ENCODE measurements around the gene CYGB. TPM values are rescaled to one million over a fixed set of nuclear protein-coding genes. Genes with fewer than 3 reads are reported as not detected.

The CYGB gene
- total RNA-seq, 1 donor from 2014 or later = 49.9 TPM

- DNase-seq (ENCODE audit: low read depth) = no peak
- TF ChIP-seq CTCF (conservative IDR thresholded peaks at IDR 0.05; ENCODE audit: low read depth, low read length) = no peak
- H3K4me3 ChIP-seq (ENCODE audit: low read depth, low read length) = no peak overlapping the region
Observed at GRCh38 chr17:76545918-76546555, 8.5 kb upstream of the CYGB start.

- no peak for TF ChIP-seq CTCF (conservative IDR thresholded peaks at IDR 0.05; ENCODE audit: low read depth, low read length)
- no peak for DNase-seq (ENCODE audit: low read depth)
- H3K4me3 ChIP-seq (ENCODE audit: low read depth, low read length) = no peak overlapping the region
Observed at GRCh38 chr17:76544546-76545365, 7.2 kb upstream of the CYGB start.

GRCh38 chr17:76543826-76544545 lies 6.5 kb upstream of the CYGB start:
- no peak for DNase-seq (ENCODE audit: low read depth)
- TF ChIP-seq CTCF (conservative IDR thresholded peaks at IDR 0.05; ENCODE audit: low read depth, low read length) = no peak
- no peak overlapping the region for H3K4me3 ChIP-seq (ENCODE audit: low read depth, low read length)

GRCh38 chr17:76543482-76543825 lies 5.9 kb upstream of the CYGB start:
- no peak overlapping the region for H3K4me3 ChIP-seq (ENCODE audit: low read depth, low read length)
- DNase-seq (ENCODE audit: low read depth) = no peak
- TF ChIP-seq CTCF (conservative IDR thresholded peaks at IDR 0.05; ENCODE audit: low read depth, low read length) = no peak

- H3K4me3 ChIP-seq (ENCODE audit: low read depth, low read length) = no peak overlapping the region
- DNase-seq (ENCODE audit: low read depth) = no peak
- TF ChIP-seq CTCF (conservative IDR thresholded peaks at IDR 0.05; ENCODE audit: low read depth, low read length) = no peak
Observed at GRCh38 chr17:76542984-76543383, 5.5 kb upstream of the CYGB start.

- DNase-seq (ENCODE audit: low read depth) = no peak
- no peak overlapping the region for H3K4me3 ChIP-seq (ENCODE audit: low read depth, low read length)
- no peak for TF ChIP-seq CTCF (conservative IDR thresholded peaks at IDR 0.05; ENCODE audit: low read depth, low read length)
Observed at GRCh38 chr17:76542566-76542971, 5.1 kb upstream of the CYGB start.
